Fibroblast of lung (primary cell): ENCODE results near the gene LASP1NB.

ENCODE experiments used
- DNase-seq, 2 donors: peaks; one replicate each; pipeline versions ENCODE4 v3.0.0 to v3.0.0-alpha.2; 2010; ENCODE audit warnings: low read depth in 2 of 2
- H2AFZ ChIP-seq: 2 replicates; pipeline ENCODE4 v1.5.1; 2012; ENCODE audit warnings: low read length, control low read depth, inconsistent platforms
- H3K27ac ChIP-seq: 2 replicates; pipeline ENCODE4 v1.5.1; 2011; ENCODE audit warnings: low read length, control low read depth; ENCODE audit not compliant: insufficient read depth
- H3K27me3 ChIP-seq: 2 replicates; pipeline ENCODE4 v1.5.1; 2011; ENCODE audit warnings: mild to moderate bottlenecking, low read length; ENCODE audit not compliant: control insufficient read depth, insufficient read depth
- H3K36me3 ChIP-seq: 2 replicates; pipeline ENCODE4 v1.5.1; 2011; ENCODE audit warnings: low read length; ENCODE audit not compliant: control insufficient read depth, insufficient read depth
- H3K4me1 ChIP-seq: 2 replicates; pipeline ENCODE4 v1.5.1; 2011; ENCODE audit warnings: low read length; ENCODE audit not compliant: control insufficient read depth, insufficient read depth; ENCODE audit errors: extremely low read depth
- H3K4me2 ChIP-seq: 2 replicates; pipeline ENCODE4 v1.5.1; 2011; ENCODE audit warnings: low read length, control low read depth; ENCODE audit not compliant: insufficient read depth; ENCODE audit errors: extremely low read depth
- H3K4me3 ChIP-seq, 4 experiments: fragments of 200-600 bp in 1 of 4; sonication (generic) in 1 of 4; replicated peaks in 1 of 4; 2 replicates each; pipeline ENCODE4 v1.5.1; 2011 to 2016; ENCODE audit warnings: low read length in 4 of 4, low read depth in 3 of 4, mild to moderate bottlenecking in 3 of 4, control low read depth in 2 of 4, inconsistent platforms in 1 of 4, mixed read lengths in 1 of 4; ENCODE audit not compliant: insufficient read depth in 1 of 4; ENCODE audit errors: control extremely low read depth in 1 of 4
- H3K79me2 ChIP-seq: 2 replicates; pipeline ENCODE4 v1.5.1; 2012; ENCODE audit warnings: mild to moderate bottlenecking, low read length, inconsistent platforms; ENCODE audit not compliant: control insufficient read depth, insufficient read depth
- H3K9ac ChIP-seq: 2 replicates; pipeline ENCODE4 v1.5.1; 2011; ENCODE audit warnings: mild to moderate bottlenecking, low read length, control low read depth; ENCODE audit not compliant: insufficient read depth
- H3K9me3 ChIP-seq: 2 replicates; pipeline ENCODE4 v1.5.1; 2012; ENCODE audit warnings: low read depth, low read length; ENCODE audit not compliant: control insufficient read depth, insufficient read depth
- H4K20me1 ChIP-seq: 2 replicates; pipeline ENCODE4 v1.5.1; 2011; ENCODE audit warnings: low read length; ENCODE audit not compliant: control insufficient read depth, insufficient read depth; ENCODE audit errors: extremely low read depth
- CTCF ChIP-seq, 2 donors: IDR thresholded peaks in 1 of 2; conservative IDR thresholded peaks in 1 of 2; 1 replicate in 1 of 2; 2 replicates in 1 of 2; pipeline ENCODE4 v1.5.1; 2011 to 2012; ENCODE audit warnings: low read length in 2 of 2, control low read depth in 1 of 2, inconsistent platforms in 1 of 2, low read depth in 1 of 2, mild to moderate bottlenecking in 1 of 2
- EZH2 ChIP-seq: IDR thresholded peaks from 2 replicates; pipeline ENCODE4 v1.5.1; 2012; ENCODE audit warnings: low read length, control low read depth, mild to moderate bottlenecking; ENCODE audit errors: missing control alignments

The LASP1NB gene

GRCh38 chr17:38900978-38901656 lies 24.3 kb upstream of the LASP1NB start:
- no peaks in the 10 kb centered on the region for H3K27me3 ChIP-seq
- H2AFZ ChIP-seq: no peak overlapping the region
- no peak overlapping the region for H3K9ac ChIP-seq
- H4K20me1 ChIP-seq: peaks cover 2% of the 10 kb centered on the region
- TF ChIP-seq EZH2 (no peak), CTCF (conservative IDR thresholded peaks at IDR 0.05 in 1 of 2, IDR thresholded peaks at IDR 0.05 in 1 of 2; ENCODE audit: low read depth in 1 of 2, low read length in 2 of 2) (no peak)
- peak overlapping the region; percentile 5 for H3K27ac ChIP-seq
- peaks cover 72% of the 10 kb centered on the region for H3K79me2 ChIP-seq
- peaks cover 28% of the 10 kb centered on the region for H3K36me3 ChIP-seq
- H3K4me3 ChIP-seq: no peak overlapping the region
- H3K4me2 ChIP-seq: peak overlapping the region; percentile 56
- peaks cover 39% of the 10 kb centered on the region for H3K4me1 ChIP-seq
- no peaks in the 10 kb centered on the region for H3K9me3 ChIP-seq
- DNase-seq: peak; percentile 96 to 99

- Histone ChIP-seq H3K79me2 (peaks cover 74% of the 10 kb centered on the region), H3K9me3 (no peaks in the 10 kb centered on the region), H3K9ac (no peak overlapping the region), H2AFZ (no peak overlapping the region), H3K36me3 (peaks cover 23% of the 10 kb centered on the region), H3K4me2 (no peak overlapping the region), H3K27ac (no peak overlapping the region), H3K4me3 (no peak overlapping the region), H4K20me1 (peaks cover 2% of the 10 kb centered on the region), H3K4me1 (peaks cover 19% of the 10 kb centered on the region), H3K27me3 (no peaks in the 10 kb centered on the region)
- TF ChIP-seq EZH2: no peak
- TF ChIP-seq CTCF (conservative IDR thresholded peaks at IDR 0.05 in 1 of 2, IDR thresholded peaks at IDR 0.05 in 1 of 2; ENCODE audit: low read depth in 1 of 2, low read length in 2 of 2): no peak
- no peak for DNase-seq
Observed at GRCh38 chr17:38903404-38903803, 22.0 kb upstream of the LASP1NB start.

GRCh38 chr17:38904892-38905291 lies 20.5 kb upstream of the LASP1NB start:
- DNase-seq: no peak
- Histone ChIP-seq H3K27me3 (no peaks in the 10 kb centered on the region), H3K9me3 (no peaks in the 10 kb centered on the region), H4K20me1 (peaks cover 2% of the 10 kb centered on the region), H2AFZ (no peak overlapping the region), H3K9ac (no peak overlapping the region), H3K36me3 (peaks cover 18% of the 10 kb centered on the region), H3K4me3 (no peak overlapping the region), H3K79me2 (peaks cover 77% of the 10 kb centered on the region), H3K27ac (no peak overlapping the region), H3K4me2 (no peak overlapping the region), H3K4me1 (peaks cover 10% of the 10 kb centered on the region)
- TF ChIP-seq EZH2 (no peak), CTCF (conservative IDR thresholded peaks at IDR 0.05 in 1 of 2, IDR thresholded peaks at IDR 0.05 in 1 of 2; ENCODE audit: low read depth in 1 of 2, low read length in 2 of 2) (no peak)
